Testis (tissue), 2 donors: ENCODE data around the gene BACH2.

ENCODE experiments used
- CTCF ChIP-seq, 3 experiments: fragments of 450-650 bp in 2 of 3; fragments of 200-600 bp in 1 of 3; sonication (generic) in 1 of 3; IDR thresholded peaks; one replicate each; pipeline ENCODE4 v1.5.1; 2016 to 2019; ENCODE audit warnings: antibody characterized with exemption in 3 of 3, mild to moderate bottlenecking in 2 of 3, moderate library complexity in 1 of 3
- POLR2A ChIP-seq: fragments of 450-650 bp; IDR thresholded peaks from one replicate; pipeline ENCODE4 v1.6.1; 2017; ENCODE audit warnings: antibody characterized with exemption, mild to moderate bottlenecking, moderate library complexity

DNA sequence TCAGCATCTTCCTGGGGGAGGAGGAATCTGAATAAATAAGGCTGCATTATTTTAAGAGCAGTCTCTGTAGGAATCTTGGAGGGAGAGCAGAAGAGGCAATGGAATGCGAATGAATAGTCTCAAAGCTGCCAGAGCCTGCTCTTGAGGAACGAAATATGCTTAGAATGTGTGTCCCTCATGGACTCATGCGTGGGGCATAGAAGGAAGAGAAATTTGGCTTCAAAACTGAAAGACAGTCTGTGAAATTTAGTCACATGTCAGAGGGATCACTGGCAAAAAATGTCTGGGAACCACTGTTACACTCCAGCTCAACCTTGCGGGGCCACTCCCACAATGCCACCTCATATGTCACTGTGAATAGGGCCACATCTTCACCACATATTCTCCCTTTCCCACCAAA is 306.9 kb downstream of the BACH2 start:
- TF ChIP-seq CTCF (IDR thresholded peaks at IDR 0.05) (no peak), POLR2A (no peak)
